Measurements from ENCODE around the gene C16orf96.

DNA sequence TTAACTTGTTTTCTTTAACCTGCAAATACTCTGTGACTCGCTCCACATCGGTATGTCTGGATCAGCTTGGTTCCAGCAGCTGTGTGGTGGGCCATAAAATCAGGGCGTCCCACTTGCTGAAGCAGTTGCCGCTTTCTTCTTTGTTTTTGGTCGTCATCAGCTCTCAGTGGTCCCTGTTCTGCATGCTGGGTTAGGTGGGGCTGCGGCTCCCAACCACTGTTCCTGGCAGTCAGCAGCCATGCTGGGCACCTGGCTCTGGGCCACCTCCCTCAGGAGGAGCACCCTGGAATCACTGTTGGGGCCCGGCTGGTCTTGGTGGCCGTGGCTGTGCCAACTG lies 91.5 kb downstream of the C16orf96 start:
- no peak for TF ChIP-seq CBX5 (IDR thresholded peaks at IDR 0.05; ENCODE audit: low read depth, low read length)
- TF ChIP-seq, protein P1, sequence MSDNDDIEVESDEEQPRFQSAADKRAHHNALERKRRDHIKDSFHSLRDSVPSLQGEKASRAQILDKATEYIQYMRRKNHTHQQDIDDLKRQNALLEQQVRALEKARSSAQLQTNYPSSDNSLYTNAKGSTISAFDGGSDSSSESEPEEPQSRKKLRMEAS (IDR thresholded peaks at IDR 0.05): no peak
- no peak for TF ChIP-seq HDAC2 (IDR thresholded peaks at IDR 0.05; ENCODE audit: borderline replicate concordance in 1 of 2, low read depth in 2 of 2, low read length in 2 of 2)
- no peak for TF ChIP-seq POLR2A (IDR thresholded peaks at IDR 0.05; ENCODE audit: control extremely low read depth in 1 of 2, low read depth in 2 of 2, low read length in 2 of 2)
- TF ChIP-seq, protein P2, sequence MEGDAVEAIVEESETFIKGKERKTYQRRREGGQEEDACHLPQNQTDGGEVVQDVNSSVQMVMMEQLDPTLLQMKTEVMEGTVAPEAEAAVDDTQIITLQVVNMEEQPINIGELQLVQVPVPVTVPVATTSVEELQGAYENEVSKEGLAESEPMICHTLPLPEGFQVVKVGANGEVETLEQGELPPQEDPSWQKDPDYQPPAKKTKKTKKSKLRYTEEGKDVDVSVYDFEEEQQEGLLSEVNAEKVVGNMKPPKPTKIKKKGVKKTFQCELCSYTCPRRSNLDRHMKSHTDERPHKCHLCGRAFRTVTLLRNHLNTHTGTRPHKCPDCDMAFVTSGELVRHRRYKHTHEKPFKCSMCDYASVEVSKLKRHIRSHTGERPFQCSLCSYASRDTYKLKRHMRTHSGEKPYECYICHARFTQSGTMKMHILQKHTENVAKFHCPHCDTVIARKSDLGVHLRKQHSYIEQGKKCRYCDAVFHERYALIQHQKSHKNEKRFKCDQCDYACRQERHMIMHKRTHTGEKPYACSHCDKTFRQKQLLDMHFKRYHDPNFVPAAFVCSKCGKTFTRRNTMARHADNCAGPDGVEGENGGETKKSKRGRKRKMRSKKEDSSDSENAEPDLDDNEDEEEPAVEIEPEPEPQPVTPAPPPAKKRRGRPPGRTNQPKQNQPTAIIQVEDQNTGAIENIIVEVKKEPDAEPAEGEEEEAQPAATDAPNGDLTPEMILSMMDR (IDR thresholded peaks at IDR 0.05; ENCODE audit: control extremely low read depth in 1 of 3, insufficient read depth in 1 of 3, low read depth in 1 of 3, low read length in 3 of 3): no peak
- no peak for TF ChIP-seq EP300 (IDR thresholded peaks at IDR 0.05; ENCODE audit: borderline replicate concordance in 1 of 2, low read depth in 2 of 2, low read length in 2 of 2)
- TF ChIP-seq CHD2 (IDR thresholded peaks at IDR 0.05; ENCODE audit: low read length): no peak
- TF ChIP-seq MAFK (IDR thresholded peaks at IDR 0.05; ENCODE audit: low read depth, low read length): no peak

Measured in H1 (cell line).